WERI-Rb-1 (cell line): ENCODE data around the gene ABCC4.
"Not testable (repeated sequence)": the region's sequence is repeated elsewhere in the genome, so short reads cannot be mapped to it uniquely, and the experiment has no call there.

Source experiments
- DNase-seq: peaks from one replicate; pipeline ENCODE4 v3.0.0-alpha.2; 2020
- H3K27ac ChIP-seq: fragments of 250-450 bp; sonication (Bioruptor Pico); 2 replicates; pipeline ENCODE4 v1.5.1; 2020; ENCODE audit warnings: mild to moderate bottlenecking, moderate library complexity
- H3K27me3 ChIP-seq: fragments of 250-450 bp; sonication (Bioruptor Pico); 2 replicates; pipeline ENCODE4 v1.5.1; 2021; ENCODE audit warnings: mild to moderate bottlenecking, low read depth, moderate library complexity; ENCODE audit not compliant: insufficient read depth, severe bottlenecking
- H3K36me3 ChIP-seq: fragments of 250-450 bp; sonication (Bioruptor Pico); 2 replicates; pipeline ENCODE4 v1.5.1; 2020; ENCODE audit warnings: mild to moderate bottlenecking, moderate library complexity
- H3K4me3 ChIP-seq: 2 replicates; pipeline ENCODE4 v1.5.1; 2011; ENCODE audit warnings: low read depth, mild to moderate bottlenecking, control low read depth, low read length
- H3K9me3 ChIP-seq: fragments of 250-450 bp; sonication (Bioruptor Pico); 2 replicates; pipeline ENCODE4 v1.5.1; 2021; ENCODE audit warnings: mild to moderate bottlenecking, moderate library complexity; ENCODE audit not compliant: severe bottlenecking
- TF ChIP-seq, protein P1 (sequence below): IDR thresholded peaks from 2 replicates; pipeline ENCODE4 v1.5.1; 2011; ENCODE audit warnings: low read depth, mild to moderate bottlenecking, control low read depth, inconsistent platforms, low read length

ABCC4 gene

DNA sequence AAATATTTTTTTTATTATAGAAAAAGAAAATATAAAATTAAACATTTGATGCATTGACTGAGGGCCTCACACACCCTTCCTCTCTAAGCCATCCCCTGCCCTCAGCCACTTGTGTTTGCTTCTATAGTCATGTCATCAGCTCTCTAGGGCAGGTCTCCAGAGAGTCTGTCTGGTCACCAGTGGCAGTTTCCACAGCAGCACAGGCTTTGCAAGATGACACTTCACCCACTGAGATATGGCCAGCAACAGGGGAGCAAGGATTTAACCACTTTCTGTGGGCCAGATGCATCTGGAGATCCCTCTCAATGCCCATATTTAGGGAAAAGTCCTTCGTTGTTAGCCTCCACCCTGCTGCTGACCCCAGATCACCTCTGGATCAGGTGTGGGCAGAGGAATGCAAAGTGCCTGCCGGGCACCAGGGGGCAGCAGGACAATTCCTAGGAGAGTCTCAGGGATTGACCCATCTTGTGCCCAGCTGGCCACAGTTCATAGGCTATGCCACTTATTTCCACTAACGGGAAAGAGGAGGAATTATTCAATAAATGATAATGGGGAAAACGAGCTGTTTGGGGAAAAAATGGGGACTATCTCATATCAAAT is 4.8 kb downstream of the ABCC4 start:
- H3K36me3 ChIP-seq = peaks cover 6% of the 10 kb centered on the region
- H3K27ac ChIP-seq = no peak overlapping the region
- no peaks in the 10 kb centered on the region for H3K27me3 ChIP-seq
- TF ChIP-seq, protein P1, sequence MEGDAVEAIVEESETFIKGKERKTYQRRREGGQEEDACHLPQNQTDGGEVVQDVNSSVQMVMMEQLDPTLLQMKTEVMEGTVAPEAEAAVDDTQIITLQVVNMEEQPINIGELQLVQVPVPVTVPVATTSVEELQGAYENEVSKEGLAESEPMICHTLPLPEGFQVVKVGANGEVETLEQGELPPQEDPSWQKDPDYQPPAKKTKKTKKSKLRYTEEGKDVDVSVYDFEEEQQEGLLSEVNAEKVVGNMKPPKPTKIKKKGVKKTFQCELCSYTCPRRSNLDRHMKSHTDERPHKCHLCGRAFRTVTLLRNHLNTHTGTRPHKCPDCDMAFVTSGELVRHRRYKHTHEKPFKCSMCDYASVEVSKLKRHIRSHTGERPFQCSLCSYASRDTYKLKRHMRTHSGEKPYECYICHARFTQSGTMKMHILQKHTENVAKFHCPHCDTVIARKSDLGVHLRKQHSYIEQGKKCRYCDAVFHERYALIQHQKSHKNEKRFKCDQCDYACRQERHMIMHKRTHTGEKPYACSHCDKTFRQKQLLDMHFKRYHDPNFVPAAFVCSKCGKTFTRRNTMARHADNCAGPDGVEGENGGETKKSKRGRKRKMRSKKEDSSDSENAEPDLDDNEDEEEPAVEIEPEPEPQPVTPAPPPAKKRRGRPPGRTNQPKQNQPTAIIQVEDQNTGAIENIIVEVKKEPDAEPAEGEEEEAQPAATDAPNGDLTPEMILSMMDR = peak; percentile 91
- H3K4me3 ChIP-seq = no peak overlapping the region
- DNase-seq = peak; percentile 81
- no peaks in the 10 kb centered on the region for H3K9me3 ChIP-seq

DNA sequence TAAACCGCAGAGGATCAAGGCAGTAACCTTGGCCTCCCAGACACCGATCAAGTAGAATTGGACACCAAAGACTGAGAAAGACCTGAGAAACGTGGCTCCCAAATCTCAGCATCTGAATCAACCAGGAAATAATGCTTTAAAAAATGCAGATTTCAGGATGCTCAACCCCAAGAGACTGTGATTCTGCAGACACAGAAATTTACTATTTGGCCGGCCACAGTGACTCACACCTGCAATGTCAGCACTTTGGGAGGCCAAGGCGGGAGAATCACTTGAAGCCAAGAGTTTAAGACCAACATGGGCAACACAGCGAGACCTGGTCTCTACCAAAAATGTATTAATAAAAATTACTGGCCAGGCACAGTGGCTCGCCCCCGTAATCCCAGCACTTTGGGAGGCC is 6.2 kb downstream of the ABCC4 start:
- no peak for DNase-seq
- Histone ChIP-seq H3K9me3 (no peaks in the 10 kb centered on the region), H3K27ac (no peak overlapping the region), H3K27me3 (no peaks in the 10 kb centered on the region), H3K36me3 (peaks cover 4% of the 10 kb centered on the region), H3K4me3 (no peak overlapping the region)
- TF ChIP-seq, protein P1 = no peak

DNA sequence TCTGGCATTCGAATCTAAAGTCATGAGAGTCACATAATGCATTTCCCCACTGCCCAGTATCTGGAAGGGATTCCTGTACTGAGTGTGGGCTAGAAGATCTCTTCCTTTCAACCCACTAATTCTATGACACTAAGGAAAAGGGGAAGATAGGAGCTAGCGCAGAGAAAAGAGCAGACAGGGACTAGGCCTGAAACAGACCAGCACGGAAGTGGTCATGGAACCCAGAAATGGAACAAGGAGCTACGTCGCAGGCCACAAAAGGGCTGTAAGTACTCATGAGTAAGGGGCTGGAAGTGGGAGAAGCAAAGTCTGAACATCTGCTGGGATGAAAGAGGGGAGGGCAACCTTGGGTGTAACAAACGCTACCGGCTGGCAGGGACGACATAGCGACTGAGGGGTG is 8.6 kb downstream of the ABCC4 start:
- TF ChIP-seq, protein P1 = no peak

DNA sequence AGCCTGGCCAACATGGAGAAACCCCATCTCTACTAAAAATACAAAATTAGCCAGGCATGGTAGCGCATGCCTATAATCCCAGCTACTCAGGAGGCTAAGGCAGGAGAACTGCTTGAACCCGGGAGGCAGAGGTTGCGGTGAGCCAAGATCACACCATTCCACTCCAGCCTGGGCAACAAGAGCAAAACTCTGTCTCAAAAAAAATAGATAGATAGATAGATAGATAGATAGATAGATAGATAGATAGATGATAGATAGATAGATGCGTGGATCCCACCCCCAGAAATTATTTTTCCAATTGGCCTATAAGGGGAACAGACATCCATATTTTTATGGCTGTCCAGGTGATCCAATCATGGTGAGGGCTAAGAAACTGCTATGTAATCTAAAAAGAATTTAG is 11.3 kb downstream of the ABCC4 start:
- not testable (repeated sequence) for DNase-seq, H3K36me3 ChIP-seq, H3K9me3 ChIP-seq, H3K4me3 ChIP-seq, H3K27ac ChIP-seq, H3K27me3 ChIP-seq

More for the DNA sequence above, 8.6 kb downstream of the ABCC4 start:
- Histone ChIP-seq H3K4me3 (no peak overlapping the region), H3K27me3 (no peaks in the 10 kb centered on the region), H3K27ac (no peak overlapping the region), H3K36me3 (no peaks in the 10 kb centered on the region), H3K9me3 (no peaks in the 10 kb centered on the region)
- DNase-seq = no peak

DNA sequence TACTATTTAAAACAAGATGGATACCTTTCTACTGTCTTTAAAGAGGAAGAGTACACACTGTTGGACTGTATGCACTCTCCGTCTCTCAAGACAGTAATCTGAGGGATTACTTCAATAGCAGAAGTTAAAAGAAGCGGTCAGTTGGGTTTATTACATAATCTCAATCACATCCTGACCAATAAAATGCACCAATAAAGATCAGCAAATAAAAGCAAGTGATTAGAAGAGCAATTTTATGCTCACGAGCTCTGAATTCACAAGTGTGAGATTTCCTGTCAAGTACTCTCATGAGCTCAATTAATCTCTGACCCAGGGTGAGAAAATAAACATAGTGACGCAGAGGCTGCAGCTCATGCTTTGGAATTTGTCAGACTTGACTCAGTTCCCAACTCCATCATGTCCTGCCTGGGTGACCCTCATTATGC is 12.2 kb downstream of the ABCC4 start:
- TF ChIP-seq, protein P1 = no peak
- no peaks in the 10 kb centered on the region for H3K27me3 ChIP-seq

DNA sequence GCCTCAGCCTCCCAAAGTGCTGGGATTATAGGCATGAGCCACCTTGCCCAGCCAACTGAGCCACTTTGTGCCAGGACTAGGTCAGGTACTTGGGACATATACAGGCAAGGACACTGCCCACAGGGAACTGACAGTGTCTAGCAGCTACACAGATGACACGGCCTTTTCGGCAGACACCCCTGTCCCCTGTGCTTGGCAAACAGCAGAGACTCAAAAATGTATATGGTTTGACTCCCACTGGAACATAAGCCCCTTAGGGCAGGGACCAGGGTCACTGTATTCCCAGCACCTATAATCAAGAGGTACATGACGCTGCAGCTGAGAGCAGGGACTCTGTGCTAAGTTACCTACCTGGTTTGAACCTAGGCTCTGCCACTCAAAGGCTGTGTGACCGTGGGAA is 16.8 kb downstream of the ABCC4 start:
- H3K4me3 ChIP-seq = no peak overlapping the region
- no peaks in the 10 kb centered on the region; the same call in 1 of the 2 replicates for H3K36me3 ChIP-seq
- TF ChIP-seq, protein P1 = no peak
- H3K27me3 ChIP-seq = no peaks in the 10 kb centered on the region
- DNase-seq = no peak
- no peaks in the 10 kb centered on the region for H3K9me3 ChIP-seq
- no peak overlapping the region for H3K27ac ChIP-seq

More for the DNA sequence above, 12.2 kb downstream of the ABCC4 start:
- DNase-seq = no peak
- H3K4me3 ChIP-seq = no peak overlapping the region
- H3K27ac ChIP-seq = no peak overlapping the region
- no peaks in the 10 kb centered on the region for H3K9me3 ChIP-seq
- H3K36me3 ChIP-seq = no peaks in the 10 kb centered on the region
